ENCODE measurements around the gene OGFOD1.

Gene OGFOD1

GRCh38 chr16:56470232-56470631 is 18.9 kb downstream of the OGFOD1 start:
- Histone ChIP-seq H3K27me3 (ENCODE audit: control insufficient read depth, insufficient read depth, low read length) (no peaks in the 10 kb centered on the region), H3K4me1 (ENCODE audit: control insufficient read depth, insufficient read depth, low read length) (no peaks in the 10 kb centered on the region), H3K36me3 (ENCODE audit: control insufficient read depth, insufficient read depth, low read length) (peaks cover 5% of the 10 kb centered on the region), H3K4me3 (ENCODE audit: low read length) (no peak overlapping the region), H3K9me3 (ENCODE audit: control insufficient read depth, low read length) (no peaks in the 10 kb centered on the region), H3K9ac (ENCODE audit: low read length) (no peak overlapping the region)

DNA sequence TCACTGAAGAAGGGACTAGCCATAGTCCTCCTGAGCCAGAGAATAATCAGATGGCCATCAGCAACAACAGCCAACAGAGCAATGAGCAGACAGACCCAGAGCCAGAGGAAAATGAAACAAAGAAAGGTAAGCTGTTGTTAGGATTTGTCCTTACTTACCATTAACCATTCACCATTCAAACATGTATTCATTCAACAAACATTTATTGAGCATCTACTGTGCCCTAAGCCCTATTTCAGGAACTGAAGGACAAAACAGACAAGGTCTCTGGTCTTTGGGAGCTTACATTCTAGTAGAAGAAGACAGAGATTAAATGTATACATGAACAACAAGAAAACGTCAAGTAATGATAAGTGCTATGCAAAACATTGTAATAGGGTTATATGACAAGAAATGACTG is 19.3 kb downstream of the OGFOD1 start:
- no peak overlapping the region for H3K4me3 ChIP-seq (ENCODE audit: low read length)
- no peak overlapping the region for H3K9ac ChIP-seq (ENCODE audit: low read length)
- H3K27me3 ChIP-seq (ENCODE audit: control insufficient read depth, insufficient read depth, low read length): no peaks in the 10 kb centered on the region
- peaks cover 5% of the 10 kb centered on the region for H3K36me3 ChIP-seq (ENCODE audit: control insufficient read depth, insufficient read depth, low read length)
- no peaks in the 10 kb centered on the region for H3K9me3 ChIP-seq (ENCODE audit: control insufficient read depth, low read length)
- no peaks in the 10 kb centered on the region for H3K4me1 ChIP-seq (ENCODE audit: control insufficient read depth, insufficient read depth, low read length)

DNA sequence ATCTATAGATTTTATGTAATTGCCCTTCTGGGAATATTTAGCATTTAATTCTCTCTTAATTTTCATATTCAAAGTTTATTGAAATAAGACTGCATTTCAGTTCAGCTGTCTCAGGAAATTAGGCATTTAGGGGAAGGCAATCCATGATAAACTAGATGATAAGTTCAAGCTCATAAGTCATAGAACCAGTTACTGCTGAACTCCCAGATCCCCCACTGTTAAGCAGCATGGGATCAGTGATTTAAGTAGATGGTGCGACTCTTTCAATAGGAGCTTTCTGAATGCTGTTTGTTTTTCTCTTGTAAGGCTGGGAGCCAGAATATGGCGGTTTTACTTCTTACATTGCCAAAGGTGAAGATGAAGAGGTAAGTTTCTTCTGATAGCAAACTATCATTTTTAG is 23.8 kb downstream of the OGFOD1 start:
- Histone ChIP-seq H3K4me3 (ENCODE audit: low read length) (no peak overlapping the region), H3K9me3 (ENCODE audit: control insufficient read depth, low read length) (no peaks in the 10 kb centered on the region), H3K4me1 (ENCODE audit: control insufficient read depth, insufficient read depth, low read length) (no peaks in the 10 kb centered on the region), H3K9ac (ENCODE audit: low read length) (no peak overlapping the region), H3K36me3 (ENCODE audit: control insufficient read depth, insufficient read depth, low read length) (peaks cover 5% of the 10 kb centered on the region), H3K27me3 (ENCODE audit: control insufficient read depth, insufficient read depth, low read length) (no peaks in the 10 kb centered on the region)

- H3K36me3 ChIP-seq (ENCODE audit: control insufficient read depth, insufficient read depth, low read length): peaks cover 3% of the 10 kb centered on the region
- no peak overlapping the region for H3K9ac ChIP-seq (ENCODE audit: low read length)
- no peaks in the 10 kb centered on the region for H3K4me1 ChIP-seq (ENCODE audit: control insufficient read depth, insufficient read depth, low read length)
- no peaks in the 10 kb centered on the region for H3K27me3 ChIP-seq (ENCODE audit: control insufficient read depth, insufficient read depth, low read length)
- no peak overlapping the region for H3K4me3 ChIP-seq (ENCODE audit: low read length)
- no peaks in the 10 kb centered on the region for H3K9me3 ChIP-seq (ENCODE audit: control insufficient read depth, low read length)
Measured at GRCh38 chr16:56477096-56477878, 25.9 kb downstream of the OGFOD1 start.

- Histone ChIP-seq H3K9ac (ENCODE audit: low read length) (no peak overlapping the region), H3K36me3 (ENCODE audit: control insufficient read depth, insufficient read depth, low read length) (peaks cover 3% of the 10 kb centered on the region), H3K4me1 (ENCODE audit: control insufficient read depth, insufficient read depth, low read length) (no peaks in the 10 kb centered on the region), H3K27me3 (ENCODE audit: control insufficient read depth, insufficient read depth, low read length) (no peaks in the 10 kb centered on the region), H3K9me3 (ENCODE audit: control insufficient read depth, low read length) (no peaks in the 10 kb centered on the region), H3K4me3 (ENCODE audit: low read length) (no peak overlapping the region)
Measured at GRCh38 chr16:56478281-56479049, 27.1 kb downstream of the OGFOD1 start.

DNA sequence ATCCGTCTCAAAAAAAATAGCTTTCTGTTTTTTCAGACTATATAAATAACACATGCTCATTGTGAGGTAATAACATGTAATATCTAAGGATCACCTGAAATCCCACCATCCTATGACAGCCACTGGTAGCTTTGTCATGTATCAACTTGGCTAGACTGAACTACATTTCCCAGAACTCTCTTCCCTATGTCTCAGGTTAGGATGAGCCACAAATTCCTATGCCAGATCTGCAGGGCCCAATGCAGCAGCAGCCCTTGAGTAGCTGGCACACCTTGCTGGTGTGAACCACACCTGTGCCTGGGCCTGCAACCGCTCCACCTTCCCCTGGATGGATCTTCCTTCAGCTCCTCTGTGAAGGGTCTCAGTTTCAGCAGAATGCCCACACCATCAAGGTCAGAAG is 28.1 kb downstream of the OGFOD1 start:
- H3K4me1 ChIP-seq (ENCODE audit: control insufficient read depth, insufficient read depth, low read length): no peaks in the 10 kb centered on the region
- H3K4me3 ChIP-seq (ENCODE audit: low read length): no peak overlapping the region
- no peaks in the 10 kb centered on the region for H3K9me3 ChIP-seq (ENCODE audit: control insufficient read depth, low read length)
- no peaks in the 10 kb centered on the region for H3K27me3 ChIP-seq (ENCODE audit: control insufficient read depth, insufficient read depth, low read length)
- H3K36me3 ChIP-seq (ENCODE audit: control insufficient read depth, insufficient read depth, low read length): peaks cover 3% of the 10 kb centered on the region
- H3K9ac ChIP-seq (ENCODE audit: low read length): no peak overlapping the region

DNA sequence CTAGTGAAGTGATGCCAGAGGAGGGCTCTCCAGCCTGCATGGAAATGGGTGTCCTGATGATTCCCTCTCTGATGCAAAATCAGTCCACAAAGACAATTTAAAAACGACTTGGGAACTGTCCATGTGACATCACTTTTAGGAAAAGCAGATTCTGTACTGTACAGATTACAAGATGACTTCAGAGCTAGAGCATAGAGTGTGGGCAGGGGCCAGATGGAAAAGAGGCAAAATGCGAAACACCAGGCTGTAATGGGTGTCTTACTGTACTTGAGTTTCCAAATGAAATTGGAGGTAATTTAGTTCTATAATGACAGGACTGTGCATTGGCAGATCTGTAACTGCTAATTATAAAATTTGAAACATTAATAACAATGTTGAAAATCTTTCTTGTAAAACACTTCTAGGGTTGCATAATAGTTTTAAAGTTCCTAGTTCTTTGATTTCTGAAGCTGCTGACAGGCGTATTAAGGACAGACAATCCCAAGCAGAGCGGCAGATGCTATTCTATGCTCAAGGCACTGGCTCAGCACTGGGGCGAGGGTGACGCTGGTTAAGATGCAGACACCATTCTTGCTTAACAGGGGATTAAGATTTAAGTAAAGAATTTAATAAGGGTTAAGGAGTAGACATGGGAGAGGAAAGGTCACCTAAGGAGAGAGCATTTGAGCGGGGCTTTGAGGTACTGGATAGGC is 29.6 kb downstream of the OGFOD1 start:
- peaks cover 3% of the 10 kb centered on the region for H3K36me3 ChIP-seq (ENCODE audit: control insufficient read depth, insufficient read depth, low read length)
- H3K4me1 ChIP-seq (ENCODE audit: control insufficient read depth, insufficient read depth, low read length): no peaks in the 10 kb centered on the region
- H3K9me3 ChIP-seq (ENCODE audit: control insufficient read depth, low read length): no peaks in the 10 kb centered on the region

DNA sequence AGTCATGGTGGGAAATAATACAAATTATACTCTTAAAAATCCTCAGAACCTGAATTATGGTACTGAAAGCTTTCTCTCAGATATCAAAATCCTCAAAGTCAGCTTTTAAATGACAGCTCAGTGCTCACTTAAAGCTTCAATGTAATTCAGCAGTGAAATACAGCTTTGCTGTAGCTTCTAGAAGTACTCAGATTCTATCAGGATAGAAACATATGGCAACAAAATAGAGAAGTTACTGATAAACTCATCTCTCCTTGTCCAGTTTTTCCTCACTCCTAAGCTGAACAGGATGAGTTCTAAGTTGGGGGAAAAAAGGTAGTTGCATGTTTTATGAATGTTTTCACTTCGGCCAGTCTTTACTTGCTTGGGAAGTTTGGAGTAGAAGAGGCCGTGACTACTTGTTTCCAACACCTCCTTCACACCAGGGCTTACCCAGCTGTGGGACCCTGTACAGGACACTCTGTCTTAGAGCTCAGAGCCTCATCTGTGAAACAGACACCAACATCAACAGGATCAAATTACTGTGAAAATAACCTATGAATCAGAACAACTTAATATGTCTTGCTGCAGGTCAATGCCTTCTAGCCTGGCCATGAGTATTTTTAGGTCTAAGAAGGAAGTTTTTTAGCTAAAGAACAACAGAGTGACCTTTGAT is 30.2 kb downstream of the OGFOD1 start:
- Histone ChIP-seq H3K4me1 (ENCODE audit: control insufficient read depth, insufficient read depth, low read length) (no peaks in the 10 kb centered on the region), H3K27me3 (ENCODE audit: control insufficient read depth, insufficient read depth, low read length) (no peaks in the 10 kb centered on the region), H3K9ac (ENCODE audit: low read length) (no peak overlapping the region), H3K36me3 (ENCODE audit: control insufficient read depth, insufficient read depth, low read length) (peaks cover 3% of the 10 kb centered on the region), H3K9me3 (ENCODE audit: control insufficient read depth, low read length) (no peaks in the 10 kb centered on the region), H3K4me3 (ENCODE audit: low read length) (no peak overlapping the region)

More for the DNA sequence above, 29.6 kb downstream of the OGFOD1 start:
- Histone ChIP-seq H3K9ac (ENCODE audit: low read length) (no peak overlapping the region), H3K4me3 (ENCODE audit: low read length) (no peak overlapping the region), H3K27me3 (ENCODE audit: control insufficient read depth, insufficient read depth, low read length) (no peaks in the 10 kb centered on the region)

DNA sequence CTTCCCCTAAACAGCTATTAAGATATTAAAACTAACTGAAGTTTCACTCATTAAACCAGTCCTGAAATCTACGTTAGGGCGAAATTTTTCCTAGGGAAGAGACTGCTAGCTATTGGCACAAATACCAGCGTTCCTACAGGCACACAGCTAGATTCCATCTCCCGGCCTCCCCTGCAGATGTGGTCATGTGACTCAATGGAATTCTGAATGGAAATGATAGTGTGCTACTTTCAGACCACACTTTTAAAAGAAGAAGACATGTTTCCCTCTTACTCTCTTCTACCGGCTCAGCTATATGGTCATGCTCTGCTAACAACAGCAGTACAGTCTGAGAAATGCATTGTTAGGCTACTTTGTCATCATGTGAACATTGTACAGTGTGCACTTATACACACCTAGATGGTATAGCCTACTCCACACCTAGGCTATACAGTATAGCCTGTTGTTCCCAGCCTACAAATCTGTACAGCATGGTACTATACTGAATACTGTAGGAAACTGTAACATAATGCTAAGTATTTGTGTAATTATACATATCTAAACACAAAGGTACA is 31.4 kb downstream of the OGFOD1 start:
- H3K36me3 ChIP-seq (ENCODE audit: control insufficient read depth, insufficient read depth, low read length): peaks cover 3% of the 10 kb centered on the region
- H3K4me1 ChIP-seq (ENCODE audit: control insufficient read depth, insufficient read depth, low read length): no peaks in the 10 kb centered on the region
- H3K9me3 ChIP-seq (ENCODE audit: control insufficient read depth, low read length): no peaks in the 10 kb centered on the region
- H3K4me3 ChIP-seq (ENCODE audit: low read length): no peak overlapping the region
- H3K27me3 ChIP-seq (ENCODE audit: control insufficient read depth, insufficient read depth, low read length): no peaks in the 10 kb centered on the region
- H3K9ac ChIP-seq (ENCODE audit: low read length): no peak overlapping the region

- no peak overlapping the region for H3K9ac ChIP-seq (ENCODE audit: low read length)
- peaks cover 3% of the 10 kb centered on the region for H3K36me3 ChIP-seq (ENCODE audit: control insufficient read depth, insufficient read depth, low read length)
Measured at GRCh38 chr16:56483394-56483793, 32.0 kb downstream of the OGFOD1 start.

GRCh38 chr16:56488035-56488434 is 36.7 kb downstream of the OGFOD1 start:
- no peaks in the 10 kb centered on the region for H3K36me3 ChIP-seq (ENCODE audit: control insufficient read depth, insufficient read depth, low read length)
- H3K4me3 ChIP-seq (ENCODE audit: low read length): no peak overlapping the region
- no peaks in the 10 kb centered on the region for H3K27me3 ChIP-seq (ENCODE audit: control insufficient read depth, insufficient read depth, low read length)
- no peak overlapping the region for H3K9ac ChIP-seq (ENCODE audit: low read length)
- no peaks in the 10 kb centered on the region for H3K4me1 ChIP-seq (ENCODE audit: control insufficient read depth, insufficient read depth, low read length)
- no peaks in the 10 kb centered on the region for H3K9me3 ChIP-seq (ENCODE audit: control insufficient read depth, low read length)

More at GRCh38 chr16:56483394-56483793, 32.0 kb downstream of the OGFOD1 start:
- no peaks in the 10 kb centered on the region for H3K9me3 ChIP-seq (ENCODE audit: control insufficient read depth, low read length)
- no peaks in the 10 kb centered on the region for H3K27me3 ChIP-seq (ENCODE audit: control insufficient read depth, insufficient read depth, low read length)
- H3K4me3 ChIP-seq (ENCODE audit: low read length): no peak overlapping the region
- no peaks in the 10 kb centered on the region for H3K4me1 ChIP-seq (ENCODE audit: control insufficient read depth, insufficient read depth, low read length)
